ENCODE measurements around the gene KIAA0825. TPM values are rescaled to one million over a fixed set of nuclear protein-coding genes. Genes with fewer than 3 reads are reported as not detected.

KIAA0825 gene
- total RNA-seq, 3 donors from 2014 or later (not counting 1 experiment from before 2014, with no cell fraction given): 2.4 to 5.0 (median 4.8) TPM

- Histone ChIP-seq H3K4me1 (ENCODE audit: control insufficient read depth, insufficient read depth, low read length) (no peaks in the 10 kb centered on the region), H3K9me3 (ENCODE audit: control insufficient read depth, insufficient read depth, low read length) (no peaks in the 10 kb centered on the region), H3K27me3 (ENCODE audit: control insufficient read depth, insufficient read depth, low read length) (no peaks in the 10 kb centered on the region), H3K27ac (ENCODE audit: low read length) (no peak overlapping the region), H3K4me3 (ENCODE audit: low read length) (no peak overlapping the region), H3K36me3 (ENCODE audit: control insufficient read depth, insufficient read depth, low read length) (no peaks in the 10 kb centered on the region)
- H3K27me3 Mint-ChIP-seq (ENCODE audit: low read depth in 2 of 2): no peaks in the 10 kb centered on the region
- DNase-seq (no peak), ATAC-seq (no peak)
- H3K4me1 Mint-ChIP-seq: no peaks in the 10 kb centered on the region
- no peak overlapping the region for H3K27ac Mint-ChIP-seq
- 80% methylated on average over 1 of the region's 3 CpGs for WGBS (ENCODE audit: insufficient coverage)
- no peak overlapping the region for H3K4me3 Mint-ChIP-seq
- intact Hi-C loops (cut with micrococcal nuclease): no loop called here
- no peak for TF ChIP-seq CTCF (IDR thresholded peaks at IDR 0.05)
- peaks cover 0 to 4% of the 10 kb centered on the region in 2 donors for H3K9me3 Mint-ChIP-seq
- no peaks in the 10 kb centered on the region for H3K36me3 Mint-ChIP-seq
These were observed 216.3 kb downstream of the KIAA0825 start for GRCh38 chr5:94402096-94402495.

GRCh38 chr5:94397508-94397907 is 220.9 kb downstream of the KIAA0825 start:
- Histone ChIP-seq H3K4me3 (ENCODE audit: low read length) (no peak overlapping the region), H3K4me1 (ENCODE audit: control insufficient read depth, insufficient read depth, low read length) (no peaks in the 10 kb centered on the region), H3K9me3 (ENCODE audit: control insufficient read depth, insufficient read depth, low read length) (no peaks in the 10 kb centered on the region), H3K36me3 (ENCODE audit: control insufficient read depth, insufficient read depth, low read length) (no peaks in the 10 kb centered on the region), H3K27me3 (ENCODE audit: control insufficient read depth, insufficient read depth, low read length) (no peaks in the 10 kb centered on the region), H3K27ac (ENCODE audit: low read length) (no peak overlapping the region)
- Mint-ChIP-seq H3K9me3 (peaks cover 0 to 4% of the 10 kb centered on the region in 2 donors), H3K36me3 (no peaks in the 10 kb centered on the region), H3K4me3 (no peak overlapping the region), H3K27ac (no peak overlapping the region), H3K27me3 (ENCODE audit: low read depth in 2 of 2) (no peaks in the 10 kb centered on the region), H3K4me1 (no peaks in the 10 kb centered on the region)
- no peak for DNase-seq
- intact Hi-C loops (cut with micrococcal nuclease): no loop called here
- TF ChIP-seq CTCF (IDR thresholded peaks at IDR 0.05): no peak
- ATAC-seq: no peak

- intact Hi-C loops (cut with micrococcal nuclease): no loop called here
- H3K27ac ChIP-seq (ENCODE audit: low read length): no peak overlapping the region
- no peak for TF ChIP-seq CTCF (IDR thresholded peaks at IDR 0.05)
- Mint-ChIP-seq H3K4me3 (no peak overlapping the region), H3K9me3 (peaks cover 0 to 4% of the 10 kb centered on the region in 2 donors), H3K4me1 (no peaks in the 10 kb centered on the region), H3K27me3 (ENCODE audit: low read depth in 2 of 2) (no peaks in the 10 kb centered on the region), H3K27ac (no peak overlapping the region), H3K36me3 (no peaks in the 10 kb centered on the region)
- H3K4me3 ChIP-seq (ENCODE audit: low read length): no peak overlapping the region
- no peaks in the 10 kb centered on the region for H3K9me3 ChIP-seq (ENCODE audit: control insufficient read depth, insufficient read depth, low read length)
- ATAC-seq (no peak), DNase-seq (no peak)
- no peaks in the 10 kb centered on the region for H3K27me3 ChIP-seq (ENCODE audit: control insufficient read depth, insufficient read depth, low read length)
- no peaks in the 10 kb centered on the region for H3K36me3 ChIP-seq (ENCODE audit: control insufficient read depth, insufficient read depth, low read length)
- no peaks in the 10 kb centered on the region for H3K4me1 ChIP-seq (ENCODE audit: control insufficient read depth, insufficient read depth, low read length)
These were observed 221.7 kb downstream of the KIAA0825 start for GRCh38 chr5:94396687-94397086.

GRCh38 chr5:94395468-94395867 is 222.9 kb downstream of the KIAA0825 start:
- Mint-ChIP-seq H3K9me3 (peaks cover 0 to 4% of the 10 kb centered on the region in 2 donors), H3K4me1 (no peaks in the 10 kb centered on the region), H3K27me3 (ENCODE audit: low read depth in 2 of 2) (no peaks in the 10 kb centered on the region), H3K27ac (no peak overlapping the region), H3K36me3 (no peaks in the 10 kb centered on the region), H3K4me3 (no peak overlapping the region)
- 62% methylated on average over 1 of the region's 1 CpG for WGBS (ENCODE audit: insufficient coverage)
- intact Hi-C loops (cut with micrococcal nuclease): no loop called here
- no peaks in the 10 kb centered on the region for H3K36me3 ChIP-seq (ENCODE audit: control insufficient read depth, insufficient read depth, low read length)
- DNase-seq: no peak
- TF ChIP-seq CTCF (IDR thresholded peaks at IDR 0.05): no peak
- H3K4me1 ChIP-seq (ENCODE audit: control insufficient read depth, insufficient read depth, low read length): no peaks in the 10 kb centered on the region
- no peak overlapping the region for H3K4me3 ChIP-seq (ENCODE audit: low read length)
- no peaks in the 10 kb centered on the region for H3K9me3 ChIP-seq (ENCODE audit: control insufficient read depth, insufficient read depth, low read length)
- ATAC-seq: no peak
- H3K27ac ChIP-seq (ENCODE audit: low read length): no peak overlapping the region
- H3K27me3 ChIP-seq (ENCODE audit: control insufficient read depth, insufficient read depth, low read length): no peaks in the 10 kb centered on the region

Data from natural killer cell (primary cell).